Esophagus squamous epithelium (tissue), 5 donors: Measurements from ENCODE around the gene FKBP11. TPM values are rescaled to one million over a fixed set of nuclear protein-coding genes. Genes with fewer than 3 reads are reported as not detected.

Source experiments
- DNase-seq: peaks from one replicate; lab custom pipeline; 2025; lab: John Stamatoyannopoulos, UW
- H3K27ac ChIP-seq, 4 donors: fragments of 200-600 bp; sonication (generic); one replicate each; pipeline ENCODE4 v1.5.1; 2016 to 2019; ENCODE audit warnings: mild to moderate bottlenecking in 1 of 4
- H3K27me3 ChIP-seq, 4 donors: fragments of 200-600 bp; sonication (generic); 1 replicate in 3 of 4; 2 replicates in 1 of 4; pipeline versions ENCODE4 v1.5.1 to v1.6.0; 2017 to 2021; ENCODE audit warnings: antibody characterized with exemption in 1 of 4
- H3K36me3 ChIP-seq, 3 donors: fragments of 200-600 bp; sonication (generic); one replicate each; pipeline ENCODE4 v1.5.1; 2016 to 2019
- H3K4me1 ChIP-seq, 3 donors: fragments of 200-600 bp; sonication (generic); one replicate each; pipeline ENCODE4 v1.5.1; 2017 to 2019
- H3K4me3 ChIP-seq, 4 donors: fragments of 200-600 bp; sonication (generic); 1 replicate in 3 of 4; 2 replicates in 1 of 4; pipeline ENCODE4 v1.5.1; 2016 to 2019; ENCODE audit warnings: mild to moderate bottlenecking in 2 of 4, moderate library complexity in 1 of 4
- H3K9me3 ChIP-seq, 3 donors: fragments of 200-600 bp; sonication (generic); one replicate each; pipeline ENCODE4 v1.5.1; 2016 to 2019
- CTCF ChIP-seq, 6 experiments: fragments of 450-650 bp in 4 of 6; fragments of 200-600 bp in 2 of 6; sonication (generic) in 2 of 6; IDR thresholded peaks; one replicate each; pipeline ENCODE4 v1.5.1; 2016 to 2019; ENCODE audit warnings: antibody characterized with exemption in 6 of 6, mild to moderate bottlenecking in 4 of 6, moderate library complexity in 4 of 6
- POLR2A ChIP-seq, 4 donors: fragments of 450-650 bp; IDR thresholded peaks; one replicate each; pipeline ENCODE4 v1.6.1; 2017; ENCODE audit warnings: antibody characterized with exemption in 4 of 4, mild to moderate bottlenecking in 4 of 4, moderate library complexity in 3 of 4
- WGBS, 2 donors: methylation state at CpG; one replicate each; pipeline ENCODE4 v1.1.5; 2018; 5-methylcytosine and 5-hydroxymethylcytosine counted together
- intact Hi-C: fragments of 100-400 bp; cut with DNase I; formaldehyde crosslinking; loops from one replicate; pipeline ENCODE4 v1.15.0; 2022
- total RNA-seq, 4 donors: library from RNA; depleted of rRNA; stranded (reverse); fragments of >200 nt; gene quantifications; one replicate each; pipeline ENCODE4 v1.1.0, GENCODE V29; 2016
- donor health status: DM: yes; HTN: yes; CAD: no.

Gene FKBP11
- total RNA-seq, 4 donors from 2014 or later = 9.5 to 28.6 (median 11.8) TPM

GRCh38 chr12:48946943-48947342 lies 21.7 kb upstream of the FKBP11 start:
- Histone ChIP-seq H3K4me3 (no peak overlapping the region), H3K9me3 (no peaks in the 10 kb centered on the region), H3K4me1 (peaks cover 6 to 64% (median 28%) of the 10 kb centered on the region in 3 donors), H3K36me3 (peaks cover 0 to 28% (median 0%) of the 10 kb centered on the region in 3 donors), H3K27ac (no peak overlapping the region), H3K27me3 (no peaks in the 10 kb centered on the region)
- TF ChIP-seq CTCF (IDR thresholded peaks at IDR 0.05) (no peak), POLR2A (IDR thresholded peaks at IDR 0.05) (no peak)
- 70 to 75% methylated on average over 6 of the region's 6 CpGs for WGBS, 2 donors
- no peak for DNase-seq
- intact Hi-C loops = no loop called here

GRCh38 chr12:48946205-48946604 lies 20.9 kb upstream of the FKBP11 start:
- H3K4me3 ChIP-seq = no peak overlapping the region
- DNase-seq = no peak
- no peaks in the 10 kb centered on the region for H3K9me3 ChIP-seq
- H3K4me1 ChIP-seq = peaks cover 12 to 72% (median 35%) of the 10 kb centered on the region in 3 donors
- no peak overlapping the region for H3K27ac ChIP-seq
- no peaks in the 10 kb centered on the region for H3K27me3 ChIP-seq
- no peak for TF ChIP-seq CTCF (IDR thresholded peaks at IDR 0.05)
- no peak for TF ChIP-seq POLR2A (IDR thresholded peaks at IDR 0.05)
- H3K36me3 ChIP-seq = peaks cover 0 to 27% (median 0%) of the 10 kb centered on the region in 3 donors
- intact Hi-C loops = no loop called here

GRCh38 chr12:48943221-48943620 lies 17.9 kb upstream of the FKBP11 start:
- peak overlapping the region; percentile 39 to 72 (median 68) for H3K27ac ChIP-seq
- H3K9me3 ChIP-seq = no peaks in the 10 kb centered on the region
- peaks cover 6 to 36% (median 11%) of the 10 kb centered on the region in 3 donors for H3K36me3 ChIP-seq
- H3K4me1 ChIP-seq = peaks cover 12 to 84% (median 45%) of the 10 kb centered on the region in 3 donors
- no peak for TF ChIP-seq CTCF (IDR thresholded peaks at IDR 0.05)
- no peak for TF ChIP-seq POLR2A (IDR thresholded peaks at IDR 0.05)
- DNase-seq = no peak
- intact Hi-C loops = no loop called here
- WGBS, 2 donors = 34 to 70% methylated on average over 3 to 4 of the region's 4 CpGs
- no peaks in the 10 kb centered on the region for H3K27me3 ChIP-seq
- H3K4me3 ChIP-seq = no peak overlapping the region

- no peaks in the 10 kb centered on the region for H3K9me3 ChIP-seq
- DNase-seq = no peak
- intact Hi-C loops = no loop called here
- H3K27ac ChIP-seq = peak overlapping the region; percentile 26 to 67 (median 42)
- peaks cover 16 to 67% (median 18%) of the 10 kb centered on the region in 3 donors for H3K36me3 ChIP-seq
- 49 to 63% methylated on average over 3 of the region's 3 CpGs for WGBS, 2 donors
- TF ChIP-seq POLR2A (IDR thresholded peaks at IDR 0.05) (no peak), CTCF (IDR thresholded peaks at IDR 0.05) (no peak)
- peaks cover 12 to 53% (median 39%) of the 10 kb centered on the region in 3 donors for H3K4me1 ChIP-seq
- no peak overlapping the region for H3K4me3 ChIP-seq
- no peaks in the 10 kb centered on the region for H3K27me3 ChIP-seq
These were observed 14.9 kb upstream of the FKBP11 start for GRCh38 chr12:48940181-48940580.

GRCh38 chr12:48938805-48939204 lies 13.5 kb upstream of the FKBP11 start:
- peaks cover 16 to 80% (median 18%) of the 10 kb centered on the region in 3 donors for H3K36me3 ChIP-seq
- H3K4me1 ChIP-seq = peaks cover 9 to 42% (median 30%) of the 10 kb centered on the region in 3 donors
- 82 to 90% methylated on average over 6 to 7 of the region's 7 CpGs for WGBS, 2 donors
- no peaks in the 10 kb centered on the region for H3K9me3 ChIP-seq
- no peak overlapping the region for H3K4me3 ChIP-seq
- H3K27me3 ChIP-seq = no peaks in the 10 kb centered on the region
- DNase-seq = no peak
- TF ChIP-seq CTCF (IDR thresholded peaks at IDR 0.05) (no peak), POLR2A (IDR thresholded peaks at IDR 0.05) (no peak)
- H3K27ac ChIP-seq = peak overlapping the region in 1 of 4 donors; percentile 17
- intact Hi-C loops = no loop called here
